Measurements from ENCODE around the gene S100A12.

The S100A12 gene

DNA sequence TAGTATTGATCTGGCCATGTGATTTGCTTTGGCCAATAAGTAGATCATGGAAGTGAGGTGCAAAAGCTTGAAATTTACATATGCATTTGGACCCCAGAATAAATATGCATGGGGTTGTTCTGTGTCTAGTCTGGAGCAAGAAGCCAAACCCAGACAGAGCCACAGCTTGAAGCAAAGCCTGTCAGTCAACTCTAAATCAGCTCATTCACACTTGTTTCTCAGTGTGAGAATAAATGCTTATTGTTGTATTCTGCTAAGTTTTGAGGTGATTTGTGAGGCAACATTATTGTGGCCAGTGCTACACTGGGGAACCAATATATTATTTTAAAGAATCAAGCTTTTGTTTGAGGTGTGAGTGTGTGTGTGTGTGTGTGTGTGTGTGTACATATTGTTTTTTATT lies 50.5 kb downstream of the S100A12 start:
- no peaks in the 10 kb centered on the region for H3K9me2 ChIP-seq (replicated peaks; ENCODE audit: control insufficient read depth, low read length)
- TF ChIP-seq CTCF (IDR thresholded peaks at IDR 0.05; ENCODE audit: low read depth, low read length, poor library complexity, severe bottlenecking) (no peak), EZH2phosphoT487 (IDR thresholded peaks at IDR 0.05; ENCODE audit: borderline replicate concordance, low read length) (no peak)
- no peaks in the 10 kb centered on the region for H3K9me3 ChIP-seq (ENCODE audit: control insufficient read depth, insufficient read depth, low read length)
- H3K27me3 ChIP-seq (ENCODE audit: control insufficient read depth, low read length): no peaks in the 10 kb centered on the region
- H3K4me1 ChIP-seq (ENCODE audit: control insufficient read depth, low read length): no peaks in the 10 kb centered on the region
- no peaks in the 10 kb centered on the region for H3F3A ChIP-seq (ENCODE audit: control insufficient read depth, insufficient read depth)
- H3K36me3 ChIP-seq (ENCODE audit: control insufficient read depth, low read length): no peaks in the 10 kb centered on the region
- no peak overlapping the region for H3K4me3 ChIP-seq (ENCODE audit: low read length)
- H3K79me2 ChIP-seq (ENCODE audit: control insufficient read depth, low read length): no peaks in the 10 kb centered on the region
- H3K4me2 ChIP-seq (ENCODE audit: low read length): no peak overlapping the region
- no peak overlapping the region for H3K27ac ChIP-seq (ENCODE audit: low read depth, low read length)
- H4K20me1 ChIP-seq (ENCODE audit: control insufficient read depth, insufficient read depth, low read depth, low read length): no peaks in the 10 kb centered on the region
